K562 (cell line): ENCODE measurements around the gene SSTR5. TPM values are rescaled to one million over a fixed set of nuclear protein-coding genes. Genes with fewer than 3 reads are reported as not detected.
A peak's percentile ranks its signal among the peaks of the same experiment; 100 is the strongest.
"Not testable (repeated sequence)": the region's sequence is repeated elsewhere in the genome, so short reads cannot be mapped to it uniquely, and the experiment has no call there.

Experiments
- ATAC-seq: fragments of 200-7000 bp; cut with Tn5 transposase; 3 replicates; pipeline ENCODE4 v1.9.1; 2020; ENCODE audit warnings: moderate library complexity
- BruUV-seq: library from RNA; stranded (reverse); fragments of 400-500 nt; replicated peaks from 2 replicates; lab custom pipeline; 2021; lab: Mats Ljungman, UMichigan
- CTCF ChIA-PET: fragments of 300-600 bp; formaldehyde crosslinking; extraction: SDS; loops from one replicate; lab custom pipeline; 2021; ENCODE audit warnings: low intra/inter-chr PET ratio; lab: Yijun Ruan, JAX
- POLR2A ChIA-PET: fragments of 300-600, 350-650 bp; sonication (Branson Sonifier 250); formaldehyde crosslinking; extraction: SDS; loops from one replicate; lab custom pipeline; 2021; ENCODE audit warnings: antibody characterized with exemption, inconsistent platforms; lab: Yijun Ruan, JAX
- DNase-seq, 4 experiments: peaks; one replicate each; pipeline versions ENCODE4 v3.0.0 to v3.0.0-alpha.2; 2011 to 2018; ENCODE audit warnings: low spot score in 3 of 4, mixed read lengths in 3 of 4; ENCODE audit errors: extremely low read depth in 1 of 4
- FAIRE-seq: peaks from 2 replicates; lab custom pipeline; 2011; peaks lifted over from hg19 to GRCh38; lab: Jason Lieb, UNC
- H2AFZ ChIP-seq: 2 replicates; pipeline ENCODE4 v1.6.0; 2011; ENCODE audit warnings: low read depth, low read length, control low read depth, inconsistent platforms
- H3K27ac ChIP-seq: fragments of 200-600 bp; 3 replicates; pipeline ENCODE4 v1.8.0; 2011; ENCODE audit warnings: low read depth, mild to moderate bottlenecking, control low read depth, inconsistent platforms, low read length, moderate library complexity, mixed read lengths; ENCODE audit errors: extremely low read depth
- H3K27me3 ChIP-seq, 2 experiments: fragments of 300-600 bp in 1 of 2; 2 replicates in 1 of 2; 3 replicates in 1 of 2; pipeline versions ENCODE4 v1.6.0 to v1.8.0; 2011; ENCODE audit warnings: inconsistent platforms in 2 of 2, low read length in 2 of 2, mild to moderate bottlenecking in 1 of 2, mixed read lengths in 1 of 2, moderate library complexity in 1 of 2; ENCODE audit not compliant: control insufficient read depth in 2 of 2, insufficient read depth in 2 of 2
- H3K36me3 ChIP-seq: fragments of 300-600 bp; 3 replicates; pipeline ENCODE4 v1.8.0; 2011; ENCODE audit warnings: mild to moderate bottlenecking, low read length, inconsistent platforms; ENCODE audit not compliant: control insufficient read depth, insufficient read depth
- H3K4me1 ChIP-seq, 2 experiments: fragments of 200-600 bp in 1 of 2; replicated peaks in 1 of 2; 2 replicates in 1 of 2; 3 replicates in 1 of 2; pipeline versions ENCODE4 v1.5.1 to v1.8.0; 2011; ENCODE audit warnings: inconsistent platforms in 2 of 2, low read length in 2 of 2, mild to moderate bottlenecking in 1 of 2, mixed read lengths in 1 of 2, moderate library complexity in 1 of 2; ENCODE audit not compliant: control insufficient read depth in 2 of 2, insufficient read depth in 2 of 2
- H3K4me2 ChIP-seq: 2 replicates; pipeline ENCODE4 v1.6.1; 2011; ENCODE audit warnings: low read length, control low read depth, inconsistent platforms, mixed read lengths; ENCODE audit not compliant: insufficient read depth
- H3K4me3 ChIP-seq: fragments of 200-600 bp; sonication (generic), shearing (Covaris generic); 2 replicates; pipeline ENCODE4 v1.5.1; 2016; ENCODE audit warnings: control low read depth, inconsistent platforms
- H3K79me2 ChIP-seq: fragments of 200-600 bp; 3 replicates; pipeline ENCODE4 v1.8.0; 2011; ENCODE audit warnings: low read length, inconsistent platforms; ENCODE audit not compliant: control insufficient read depth, insufficient read depth
- H3K9ac ChIP-seq, 2 experiments: 2 replicates each; pipeline versions ENCODE4 v1.6.0 to v1.6.1; 2011; ENCODE audit warnings: low read depth in 2 of 2, low read length in 2 of 2, control low read depth in 1 of 2, inconsistent platforms in 1 of 2, mild to moderate bottlenecking in 1 of 2, mixed read lengths in 1 of 2; ENCODE audit not compliant: insufficient read depth in 1 of 2
- H3K9me1 ChIP-seq: one replicate; pipeline ENCODE4 v1.6.0; 2011; ENCODE audit warnings: inconsistent platforms, mild to moderate bottlenecking, low read length, moderate library complexity; ENCODE audit not compliant: control insufficient read depth, insufficient read depth
- H3K9me3 ChIP-seq: replicated peaks from 2 replicates; pipeline ENCODE4 v1.5.1; 2011; ENCODE audit warnings: low read depth, low read length, inconsistent platforms; ENCODE audit not compliant: control insufficient read depth, insufficient read depth
- H4K20me1 ChIP-seq: replicated peaks from 2 replicates; pipeline ENCODE4 v1.6.1; 2011; ENCODE audit warnings: low read length, inconsistent platforms, mixed read lengths; ENCODE audit not compliant: control insufficient read depth, insufficient read depth
- ADNP ChIP-seq: fragments of 200-800 bp; sonication (Bioruptor generic); IDR thresholded peaks from 2 replicates; pipeline ENCODE4 v1.6.1; 2016; ENCODE audit warnings: missing genetic modification characterization, missing compliant biosample characterization
- POLR2G ChIP-seq: fragments of 200-400 bp; formaldehyde crosslinking; IDR thresholded peaks from 2 replicates; pipeline ENCODE4 v1.6.1; 2017; ENCODE audit warnings: low read depth, mild to moderate bottlenecking, antibody characterized with exemption, low read length, moderate library complexity
- RBM22 ChIP-seq: fragments of 200-400 bp; formaldehyde crosslinking; IDR thresholded peaks from 2 replicates; pipeline ENCODE4 v1.6.1; 2018; ENCODE audit warnings: low read length, low read depth; ENCODE audit not compliant: poor library complexity, severe bottlenecking
- ZNF551 ChIP-seq: fragments of 250-450 bp; sonication (Bioruptor Pico); IDR thresholded peaks from 2 replicates; pipeline ENCODE4 v1.5.0; 2021; ENCODE audit warnings: mild to moderate bottlenecking, moderate library complexity
- WGBS: fragments of 100-300 bp; shearing (Covaris generic); methylation state at CpG from one replicate; pipeline ENCODE4 v1.1.6; 2016; ENCODE audit warnings: low coverage, mixed read lengths; ENCODE audit not compliant: insufficient coverage; ENCODE audit errors: missing lambda C conversion rate; 5-methylcytosine and 5-hydroxymethylcytosine counted together
- in situ Hi-C: fragments of 300-500 bp; cut with MboI; formaldehyde crosslinking; loops from 4 replicates; pipeline ENCODE4 v1.15.0; 2018; ENCODE audit warnings: inconsistent platforms, mixed read lengths
- intact Hi-C: fragments of 100-400 bp; cut with micrococcal nuclease; formaldehyde crosslinking; loops from 2 replicates; pipeline ENCODE4 v1.14.2; 2022
- polyA plus RNA-seq, 8 experiments: library from polyadenylated mRNA; depleted of rRNA in 4 of 8; stranded (reverse) in 5 of 8; unstranded in 3 of 8; fragments of >200 nt; fragmentation: Nextera tagmentation in 2 of 8; fragmentation: Illumina TruSeq in 1 of 8; extraction: Ambion mirVana in 2 of 8; extraction: Trizol in 1 of 8; gene quantifications; 2 replicates each; pipeline versions ENCODE4 v1.2.1 to v1.2.3, GENCODE V29; 2011 to 2014; ENCODE audit warnings: inconsistent platforms in 1 of 8, missing spikeins in 1 of 8
- total RNA-seq, 7 experiments: library from RNA; depleted of rRNA in 6 of 7; stranded (reverse); fragments of >200 nt in 6 of 7; fragmentation: Illumina TruSeq in 2 of 7; extraction: Trizol in 2 of 7; gene quantifications; 2 replicates each; pipeline versions ENCODE4 v1.2.1 to v1.2.3, GENCODE V29; 2011 to 2021; ENCODE audit warnings: low replicate concordance in 1 of 7
- TF ChIP-seq, protein P1 (sequence below), 2 experiments: IDR thresholded peaks; 2 replicates each; pipeline ENCODE4 v1.6.1; 2012; ENCODE audit warnings: improper control_type of control experiment in 2 of 2, low read depth in 2 of 2, low read length in 2 of 2, borderline replicate concordance in 1 of 2

Gene SSTR5
- total and polyA plus RNA-seq, 9 of the 15 experiments (the other 6 are each of a cell fraction or from before 2014, with no cell fraction given), result not detected

DNA sequence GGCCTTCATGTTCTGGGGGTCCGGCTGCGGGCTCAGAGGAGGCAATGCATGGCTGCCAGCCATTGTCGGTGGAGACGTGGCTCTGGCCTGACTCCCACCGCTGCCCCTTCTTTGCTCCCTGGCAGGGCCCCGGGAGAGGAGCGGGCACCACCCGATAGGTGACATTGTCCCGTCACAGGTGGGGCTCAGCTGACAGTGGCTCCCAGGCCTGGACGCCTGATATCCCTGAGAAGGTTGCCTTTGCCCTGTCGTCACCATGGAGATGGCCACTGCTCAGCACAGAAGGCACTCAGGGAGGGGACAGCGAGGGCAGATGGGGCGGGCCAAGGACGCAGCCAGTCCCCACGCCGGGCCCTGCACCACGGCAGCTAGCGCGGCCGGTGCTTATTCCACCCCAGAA, 48.4 kb upstream of the SSTR5 start:
- 20% methylated on average over 19 of the region's 20 CpGs for WGBS
- no peaks in the 10 kb centered on the region for H3K9me3 ChIP-seq
- intact Hi-C loops, result no loop called here

DNA sequence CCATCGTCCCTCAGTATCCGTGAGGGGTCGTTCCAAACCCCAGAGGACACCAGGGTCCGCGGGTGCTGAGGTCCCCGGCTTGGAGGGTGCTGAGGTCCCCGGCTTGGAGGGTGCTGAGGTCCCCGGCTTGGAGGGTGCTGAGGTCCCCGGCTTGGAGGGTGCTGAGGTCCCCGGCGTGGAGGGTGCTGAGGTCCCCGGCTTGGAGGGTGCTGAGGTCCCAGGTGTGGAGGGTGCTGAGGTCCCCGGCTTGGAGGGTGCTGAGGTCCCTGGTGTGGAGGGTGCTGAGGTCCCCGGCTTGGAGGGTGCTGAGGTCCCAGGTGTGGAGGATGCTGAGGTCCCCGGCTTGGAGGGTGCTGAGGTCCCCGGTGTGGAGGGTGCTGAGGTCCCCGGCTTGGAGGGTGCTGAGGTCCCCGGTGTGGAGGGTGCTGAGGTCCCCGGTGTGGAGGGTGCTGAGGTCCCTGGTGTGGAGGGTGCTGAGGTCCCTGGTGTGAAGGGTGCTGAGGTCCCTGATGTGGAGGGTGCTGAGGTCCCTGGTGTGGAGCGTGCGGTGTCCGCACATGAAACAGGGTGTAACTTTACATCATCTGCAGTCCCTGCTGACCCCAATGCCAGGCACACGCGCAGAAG, 47.3 kb upstream of the SSTR5 start:
- in situ Hi-C loops, FAIRE-seq, H3K79me2 ChIP-seq, H3K4me2 ChIP-seq, POLR2A ChIA-PET, DNase-seq, BruUV-seq, H3K9ac ChIP-seq, ATAC-seq, H3K9me3 ChIP-seq, CTCF ChIA-PET, H3K36me3 ChIP-seq, H2AFZ ChIP-seq, intact Hi-C loops, H3K4me3 ChIP-seq, H3K9me1 ChIP-seq, H3K27ac ChIP-seq: not testable (repeated sequence)
- 6% methylated on average over 22 of the region's 24 CpGs for WGBS
- peaks cover 0 to 33% of the 10 kb centered on the region in 2 experiments; a peak in 1 of 5 replicates for H3K4me1 ChIP-seq
- TF ChIP-seq, protein P1, sequence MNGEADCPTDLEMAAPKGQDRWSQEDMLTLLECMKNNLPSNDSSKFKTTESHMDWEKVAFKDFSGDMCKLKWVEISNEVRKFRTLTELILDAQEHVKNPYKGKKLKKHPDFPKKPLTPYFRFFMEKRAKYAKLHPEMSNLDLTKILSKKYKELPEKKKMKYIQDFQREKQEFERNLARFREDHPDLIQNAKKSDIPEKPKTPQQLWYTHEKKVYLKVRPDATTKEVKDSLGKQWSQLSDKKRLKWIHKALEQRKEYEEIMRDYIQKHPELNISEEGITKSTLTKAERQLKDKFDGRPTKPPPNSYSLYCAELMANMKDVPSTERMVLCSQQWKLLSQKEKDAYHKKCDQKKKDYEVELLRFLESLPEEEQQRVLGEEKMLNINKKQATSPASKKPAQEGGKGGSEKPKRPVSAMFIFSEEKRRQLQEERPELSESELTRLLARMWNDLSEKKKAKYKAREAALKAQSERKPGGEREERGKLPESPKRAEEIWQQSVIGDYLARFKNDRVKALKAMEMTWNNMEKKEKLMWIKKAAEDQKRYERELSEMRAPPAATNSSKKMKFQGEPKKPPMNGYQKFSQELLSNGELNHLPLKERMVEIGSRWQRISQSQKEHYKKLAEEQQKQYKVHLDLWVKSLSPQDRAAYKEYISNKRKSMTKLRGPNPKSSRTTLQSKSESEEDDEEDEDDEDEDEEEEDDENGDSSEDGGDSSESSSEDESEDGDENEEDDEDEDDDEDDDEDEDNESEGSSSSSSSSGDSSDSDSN (IDR thresholded peaks at IDR 0.05; ENCODE audit: borderline replicate concordance in 1 of 2, low read depth in 2 of 2, low read length in 2 of 2), result 0 out of 4 replicates have a peak, but pooled peaks have one; percentile 2 to 25
- H3K27me3 ChIP-seq, result peaks cover 59 to 95% of the 10 kb centered on the region in 2 experiments; a peak in 4 of 5 replicates
- H4K20me1 ChIP-seq, result peaks cover 27% of the 10 kb centered on the region

More for the DNA sequence above, 48.4 kb upstream of the SSTR5 start:
- Histone ChIP-seq H3K9me1 (no peaks in the 10 kb centered on the region), H3K4me3 (no peak overlapping the region), H3K27me3 (peaks cover 63 to 95% of the 10 kb centered on the region in 2 experiments; a peak in 4 of 5 replicates), H3K9ac (no peak overlapping the region), H3K4me2 (no peak overlapping the region), H4K20me1 (peaks cover 24% of the 10 kb centered on the region), H3K36me3 (no peaks in the 10 kb centered on the region), H3K4me1 (peaks cover 0 to 41% of the 10 kb centered on the region in 2 experiments; a peak in 1 of 5 replicates), H3K79me2 (no peaks in the 10 kb centered on the region), H2AFZ (no peak overlapping the region), H3K27ac (no peak overlapping the region)
- DNase-seq, result no peak
- no TSS peak for BruUV-seq
- no peak for TF ChIP-seq POLR2G
- no peak for TF ChIP-seq ZNF551
- no peak for TF ChIP-seq RBM22
- no peak for TF ChIP-seq ADNP
- no peak for FAIRE-seq
- CTCF ChIA-PET, result no interaction called here
- POLR2A ChIA-PET, result interaction anchor here (0.7 kb wide), 1 partner anchor 629 kb away, joined by 3 read pairs; no protein-coding TSS in a partner anchor
- in situ Hi-C loops, result no loop called here
- ATAC-seq, result no peak
